NCI-H2196 treated with DMSO at 0.1 percent for 48 hours (cell line): ENCODE measurements around the gene KIF2A.

Experiments
- DNase-seq: peaks from one replicate; lab custom pipeline; 2025; ENCODE audit not compliant: unreplicated experiment; lab: John Stamatoyannopoulos, UW

KIF2A gene

DNA sequence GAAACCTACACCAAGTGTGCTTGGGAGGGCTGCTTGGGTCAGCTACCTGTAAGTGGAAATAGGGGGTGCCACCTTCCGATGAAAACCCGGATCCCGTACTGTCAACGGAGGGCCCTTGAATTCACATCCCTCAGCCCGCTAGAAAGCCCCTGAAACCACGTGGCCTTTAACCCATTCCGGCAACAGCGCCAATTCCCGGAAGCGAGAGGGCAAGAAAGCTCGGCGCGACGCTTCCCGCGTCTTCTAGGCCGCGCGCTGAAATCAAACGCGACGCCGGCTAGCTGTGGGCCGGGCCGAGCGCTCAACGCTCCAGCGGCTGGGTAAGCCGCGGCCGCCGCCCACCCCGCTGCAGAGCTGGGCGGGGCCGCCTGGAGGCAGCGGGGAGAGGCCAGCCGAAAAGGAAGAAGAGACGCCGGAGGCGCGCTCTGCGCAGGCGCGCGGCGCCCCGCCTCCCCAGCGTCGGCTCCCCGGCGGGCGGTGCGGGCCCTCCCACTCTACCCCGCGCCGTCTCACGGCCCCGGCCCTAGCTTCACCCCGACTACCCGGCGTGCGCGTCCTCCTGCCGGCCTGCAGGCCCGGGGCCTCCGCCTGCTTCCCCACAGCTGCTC, at the start of gene KIF2A:
Gene KIF2A (plus strand): TSS at position 492 of the 608 bp plus-strand sequence. CDS start 267 bp downstream, outside the sequence.
- peak; percentile 72 for DNase-seq

DNA sequence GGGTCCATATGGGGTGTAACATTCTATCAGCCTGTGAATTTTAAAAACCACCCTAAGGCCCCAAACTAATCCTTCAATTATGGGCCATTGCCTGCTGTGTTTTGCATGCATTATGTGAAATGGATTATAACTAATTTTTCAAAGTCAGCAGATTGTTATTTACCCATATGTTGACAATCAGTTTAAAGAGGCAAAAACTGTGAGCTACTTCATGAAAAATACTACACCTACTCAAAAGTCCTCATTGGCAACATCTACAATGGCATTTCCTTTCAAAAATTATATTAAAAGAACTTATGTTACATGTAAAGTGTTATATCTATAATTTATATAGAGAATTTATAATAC, 49.0 kb upstream of the KIF2A start:
- no peak for DNase-seq

DNA sequence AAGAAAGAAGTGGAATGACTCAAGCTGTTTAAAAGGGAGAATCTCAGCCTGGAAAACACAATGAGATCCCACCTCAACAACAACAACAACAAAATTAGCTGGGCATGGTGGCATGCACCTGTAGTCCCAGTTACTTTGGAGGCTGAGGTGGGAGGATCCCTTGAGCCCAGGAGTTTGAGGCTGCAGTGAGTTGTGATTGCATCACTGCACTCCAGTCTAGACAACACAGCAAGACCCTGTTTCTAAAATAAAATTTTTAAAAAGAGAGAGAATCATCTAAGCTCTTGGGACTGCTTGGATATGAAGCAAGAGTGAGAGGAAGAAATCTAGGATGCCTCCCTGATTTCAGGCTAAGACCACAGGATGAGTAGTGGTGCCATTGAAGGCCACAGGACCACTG, 47.4 kb upstream of the KIF2A start:
- DNase-seq = no peak

DNA sequence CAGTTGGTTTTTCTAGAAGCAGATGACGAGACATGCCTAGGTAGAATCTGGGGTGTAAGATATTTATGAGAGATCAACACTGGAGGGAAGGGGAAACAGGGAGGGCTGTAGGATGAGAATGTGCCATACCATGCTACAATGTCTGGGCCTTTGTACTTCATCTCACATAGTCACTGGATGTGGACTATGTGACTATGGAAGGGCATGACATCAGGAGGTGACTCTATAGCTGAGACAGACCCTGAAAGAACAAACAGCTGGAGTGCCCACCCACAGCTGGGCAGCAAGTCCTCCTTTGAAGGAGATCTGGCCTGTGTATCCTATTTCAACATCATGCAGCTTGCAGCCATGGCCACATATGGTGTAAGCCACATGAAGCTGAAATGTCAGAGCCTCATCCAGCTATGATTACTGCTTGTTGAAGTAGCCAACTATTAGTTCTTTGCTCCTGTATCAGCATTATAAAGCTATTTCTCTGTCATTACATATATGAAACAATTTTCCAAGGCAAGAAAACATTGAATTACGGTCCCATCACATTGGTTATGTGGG, 46.2 kb upstream of the KIF2A start:
- no peak for DNase-seq

DNA sequence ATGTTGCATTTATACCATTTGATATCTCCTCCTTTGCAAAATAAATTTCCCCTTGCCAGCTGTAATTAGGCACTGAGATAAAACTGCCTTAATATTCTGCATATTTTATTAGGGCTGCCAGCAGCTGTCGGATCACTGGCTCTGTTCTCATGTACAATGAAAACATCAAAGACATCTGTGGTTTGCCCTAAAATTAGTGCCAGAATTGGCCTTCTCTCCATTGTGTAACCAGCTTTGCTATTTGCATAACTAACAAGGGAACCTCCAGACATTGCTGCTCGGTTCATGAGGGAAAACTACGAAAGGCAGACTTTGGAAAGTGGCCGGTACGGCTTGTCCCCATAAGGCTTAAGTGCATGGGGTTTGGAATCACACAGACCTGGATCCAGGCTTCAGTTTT, 45.5 kb upstream of the KIF2A start:
- no peak for DNase-seq

DNA sequence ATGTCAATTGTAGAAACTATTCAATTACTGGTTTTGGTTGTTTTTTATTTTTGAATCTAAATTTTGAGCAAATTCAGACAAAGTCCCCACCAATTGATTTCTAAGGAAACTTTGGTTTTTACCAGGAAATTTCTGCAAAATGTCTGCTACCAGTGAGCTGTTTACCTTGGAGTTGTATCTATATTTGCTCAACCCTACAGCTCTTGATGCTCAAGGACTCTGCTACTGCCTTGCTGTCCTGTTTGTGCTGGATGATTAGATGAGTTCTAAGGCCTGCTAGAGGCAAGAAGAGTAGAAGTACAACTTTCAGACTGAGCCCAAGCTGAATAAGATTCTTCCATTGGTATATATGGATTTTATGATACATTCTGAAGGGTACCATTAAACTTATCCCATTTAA, 42.6 kb upstream of the KIF2A start:
- no peak for DNase-seq

DNA sequence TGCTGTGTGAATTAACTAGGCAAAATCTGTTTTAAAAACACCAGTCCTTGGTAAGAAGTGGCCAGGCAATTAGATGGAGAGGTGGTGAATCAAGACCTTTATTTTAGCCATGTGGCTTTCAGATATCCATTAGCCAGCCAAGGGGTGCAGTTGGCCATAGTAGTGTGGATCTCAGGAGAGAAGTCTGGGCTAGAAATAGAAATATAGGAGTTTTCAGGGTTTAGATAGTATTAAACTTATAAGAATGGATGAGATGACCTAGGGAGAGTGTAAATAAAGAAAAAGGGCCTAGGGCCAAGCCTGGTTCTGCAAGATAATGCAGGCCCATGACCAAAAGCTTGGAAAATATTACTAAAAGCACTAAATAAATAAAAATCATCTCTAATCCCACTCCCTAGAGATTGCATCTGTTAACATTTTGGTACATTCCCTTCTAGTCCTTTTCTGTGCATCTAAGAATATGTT, 40.3 kb upstream of the KIF2A start:
- no peak for DNase-seq

DNA sequence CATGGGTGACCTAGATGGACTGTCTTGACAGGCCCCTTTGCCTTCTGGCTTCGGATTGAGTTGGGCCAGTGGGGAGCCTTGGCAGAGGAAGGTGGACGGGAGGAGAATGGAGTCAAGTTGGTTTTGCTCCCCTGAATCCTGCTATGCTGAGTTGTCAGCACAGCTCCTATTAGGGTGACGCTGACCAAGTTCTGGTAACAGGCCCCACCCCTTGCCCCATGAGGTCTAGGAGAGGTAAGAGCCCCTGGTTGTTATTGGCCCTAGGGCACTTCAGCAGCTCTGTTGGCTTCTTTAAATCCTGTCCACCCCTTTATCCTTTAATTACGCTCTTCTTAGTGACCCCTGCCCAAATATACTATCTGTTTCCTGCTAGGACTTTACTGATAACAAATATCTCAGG, 39.4 kb upstream of the KIF2A start:
- DNase-seq = no peak

DNA sequence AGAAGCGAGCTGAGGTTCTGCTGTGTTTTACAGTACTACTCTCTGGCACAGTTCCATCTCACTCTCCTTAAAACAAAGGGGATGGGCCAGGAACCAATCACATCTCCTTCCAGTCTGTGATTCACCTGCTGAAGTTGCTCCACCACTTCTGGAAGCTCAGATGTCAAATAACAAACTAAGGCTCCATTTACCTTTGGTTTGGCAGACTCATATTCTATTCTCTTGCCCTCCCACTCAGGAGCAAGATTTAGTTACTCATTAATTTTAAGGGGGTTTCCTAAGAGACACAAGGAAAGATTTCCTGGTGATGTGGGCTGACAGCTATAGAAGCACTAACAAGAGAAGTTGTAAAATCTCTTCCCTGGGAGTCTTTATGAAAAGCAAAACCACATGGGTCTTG, 37.8 kb upstream of the KIF2A start:
- DNase-seq = peak; percentile 31

DNA sequence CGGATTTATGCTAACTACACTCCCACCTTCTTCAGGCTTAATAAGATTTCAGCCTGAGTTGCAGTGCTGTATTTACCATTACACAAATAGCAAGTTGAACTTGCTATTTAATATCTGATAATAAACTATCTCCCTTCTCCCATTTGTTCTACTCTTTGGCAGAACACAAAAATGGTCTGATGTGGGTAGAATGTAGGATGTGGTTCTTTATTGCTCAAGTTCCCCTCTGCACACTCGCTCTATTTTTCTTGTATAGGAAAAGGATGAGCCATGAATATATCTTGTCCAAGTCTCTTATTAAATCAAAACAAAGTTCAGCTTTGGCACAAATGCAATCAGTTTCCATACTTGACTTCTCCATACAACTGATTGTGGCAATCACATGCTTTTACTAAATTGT, 37.2 kb upstream of the KIF2A start:
- no peak for DNase-seq

DNA sequence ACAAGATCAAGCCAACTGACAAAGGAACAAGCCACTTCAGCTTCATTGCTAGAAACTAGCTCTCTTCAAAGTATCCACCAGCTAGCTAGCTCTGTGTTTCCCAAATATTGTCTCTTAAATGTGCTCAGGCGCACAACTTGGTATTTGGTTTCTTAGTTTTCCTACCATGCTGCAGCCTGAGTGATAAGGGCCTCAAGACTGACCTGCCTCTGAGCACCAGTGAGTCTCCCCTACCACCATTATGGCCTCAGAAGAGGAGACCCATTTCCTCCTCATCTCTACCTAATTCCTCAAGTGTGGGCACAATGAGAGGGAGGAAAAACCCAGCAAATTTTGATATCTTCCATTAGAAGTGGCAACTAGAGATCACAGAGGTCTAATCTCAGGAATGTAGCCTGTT, 34.6 kb upstream of the KIF2A start:
- no peak for DNase-seq

DNA sequence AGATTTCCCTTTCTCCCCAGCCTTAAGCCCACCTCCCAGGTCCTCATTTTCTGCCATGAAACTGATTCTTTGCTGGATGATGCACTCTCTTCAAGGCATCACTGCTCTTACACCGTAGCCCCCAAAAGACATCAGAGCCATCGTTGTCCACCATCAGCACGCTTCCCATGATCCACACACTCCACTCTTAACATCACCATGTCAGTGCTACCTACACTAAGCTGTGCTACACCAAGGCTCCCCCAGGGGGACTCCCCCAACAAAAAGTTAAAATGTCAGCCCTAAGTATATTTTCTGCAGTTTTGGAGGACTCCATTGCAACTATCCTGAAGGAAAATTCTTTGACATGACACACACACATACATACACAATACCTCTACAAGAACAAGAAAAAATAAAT, 34.1 kb upstream of the KIF2A start:
- no peak for DNase-seq

DNA sequence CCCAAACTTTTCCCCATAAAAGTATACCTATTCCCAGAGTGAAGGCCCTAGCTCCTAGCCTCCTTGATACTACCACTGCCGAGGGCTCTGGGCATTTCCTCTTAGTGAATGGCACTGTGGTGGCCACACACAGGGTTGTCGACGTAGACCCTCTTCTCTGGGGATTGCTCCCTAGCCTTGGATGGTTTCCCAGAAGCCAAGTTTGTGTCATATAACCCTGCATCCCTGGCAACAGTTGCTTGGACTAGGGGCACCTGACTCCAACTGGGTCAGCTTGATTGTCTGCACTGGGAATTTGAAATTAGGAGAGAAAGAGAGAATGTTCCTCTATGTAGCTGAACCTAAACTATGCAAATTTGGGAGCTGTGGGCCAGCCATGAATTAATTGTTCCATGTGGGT, 32.3 kb upstream of the KIF2A start:
- no peak for DNase-seq

DNA sequence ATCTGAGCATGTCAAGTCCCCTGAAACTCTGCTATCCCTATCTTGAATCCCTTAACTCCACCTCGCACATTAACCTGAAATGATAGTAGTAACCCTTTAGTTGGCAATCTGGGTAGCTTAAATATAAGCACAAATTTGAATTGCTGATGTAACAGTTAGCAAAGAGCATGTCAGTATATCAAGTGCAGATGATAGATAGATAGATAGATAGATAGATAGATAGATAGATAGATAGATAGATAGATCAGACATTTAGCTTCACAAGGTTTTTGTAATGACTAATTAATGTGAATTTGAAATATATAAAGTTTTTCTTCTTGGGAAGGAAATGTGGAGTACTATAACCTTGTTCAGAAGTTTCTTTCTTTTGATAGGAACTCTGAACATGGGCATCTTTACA, 30.4 kb upstream of the KIF2A start:
- DNase-seq = no peak

DNA sequence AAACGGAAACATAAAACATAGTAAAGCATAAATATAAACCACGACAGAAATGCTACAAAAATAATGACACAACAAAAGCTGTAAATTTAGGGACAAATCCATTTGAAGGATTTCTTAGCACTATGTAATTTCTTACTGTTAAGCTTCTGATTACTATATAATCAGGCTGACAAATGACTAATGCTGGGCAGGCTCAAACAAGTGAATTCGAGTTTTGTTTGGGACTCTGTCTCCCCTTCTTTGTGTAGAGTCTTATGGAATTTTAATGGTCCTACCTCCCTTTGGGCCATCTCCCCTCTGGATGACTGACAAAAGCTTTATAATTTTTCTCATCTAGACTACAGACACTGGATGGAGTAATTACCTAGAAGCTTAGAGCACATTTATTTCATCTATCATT, 24.6 kb upstream of the KIF2A start:
- DNase-seq = no peak

DNA sequence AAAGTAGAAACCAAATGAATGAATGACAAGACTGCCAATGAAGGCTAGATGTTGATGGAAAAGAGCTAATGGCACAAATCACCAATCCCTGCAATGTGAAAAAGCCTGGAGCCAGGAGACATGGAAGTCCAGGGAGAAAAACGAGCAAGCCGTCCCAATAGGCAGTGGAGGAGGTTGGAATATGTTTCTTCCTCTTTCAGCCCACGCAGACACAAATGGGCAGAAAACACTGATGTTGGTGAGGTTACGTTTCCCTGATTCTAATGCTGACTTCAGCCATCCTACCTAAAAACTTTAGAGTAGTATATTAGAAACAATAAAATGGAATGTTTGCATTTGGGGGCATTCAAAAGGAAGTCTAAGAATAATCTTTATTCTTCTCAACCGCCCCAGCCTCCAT, 23.9 kb upstream of the KIF2A start:
- no peak for DNase-seq

DNA sequence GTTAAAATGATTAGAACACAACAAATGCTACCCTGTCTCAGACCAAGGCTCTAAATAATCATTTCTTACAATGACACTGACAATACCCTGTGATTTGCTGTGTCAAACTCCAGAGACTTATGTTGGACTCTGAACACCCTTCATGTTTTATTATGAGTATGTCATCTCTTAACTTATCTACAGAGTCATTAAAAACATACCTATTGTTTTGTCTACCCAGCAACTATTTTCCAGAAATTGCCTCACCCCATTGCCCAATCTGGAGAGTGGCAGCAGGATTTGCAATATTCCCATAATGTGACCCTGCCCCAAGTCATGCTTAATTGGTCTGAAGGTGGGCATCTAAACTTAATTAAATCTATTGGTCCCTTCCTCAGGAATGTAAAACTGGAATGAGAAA, 23.0 kb upstream of the KIF2A start:
- no peak for DNase-seq

DNA sequence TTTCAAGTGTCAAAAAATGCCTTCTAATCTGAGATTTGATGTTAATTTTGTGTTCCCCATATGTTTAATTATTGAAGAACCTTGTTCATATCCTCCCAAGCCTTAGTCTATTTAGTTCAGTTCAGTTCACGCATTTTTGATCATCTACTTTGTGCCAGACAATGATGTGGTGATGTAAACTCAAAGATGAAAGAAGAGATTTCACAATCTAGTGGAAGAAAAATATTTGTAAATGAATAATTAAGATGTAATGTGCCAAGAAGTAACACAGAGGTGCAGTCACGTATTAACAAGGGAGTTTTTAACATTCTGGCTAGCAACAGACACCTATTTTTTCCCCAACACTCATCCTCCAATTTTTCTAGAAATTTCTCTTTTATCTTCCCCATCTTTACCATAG, 22.1 kb upstream of the KIF2A start:
- DNase-seq = no peak

DNA sequence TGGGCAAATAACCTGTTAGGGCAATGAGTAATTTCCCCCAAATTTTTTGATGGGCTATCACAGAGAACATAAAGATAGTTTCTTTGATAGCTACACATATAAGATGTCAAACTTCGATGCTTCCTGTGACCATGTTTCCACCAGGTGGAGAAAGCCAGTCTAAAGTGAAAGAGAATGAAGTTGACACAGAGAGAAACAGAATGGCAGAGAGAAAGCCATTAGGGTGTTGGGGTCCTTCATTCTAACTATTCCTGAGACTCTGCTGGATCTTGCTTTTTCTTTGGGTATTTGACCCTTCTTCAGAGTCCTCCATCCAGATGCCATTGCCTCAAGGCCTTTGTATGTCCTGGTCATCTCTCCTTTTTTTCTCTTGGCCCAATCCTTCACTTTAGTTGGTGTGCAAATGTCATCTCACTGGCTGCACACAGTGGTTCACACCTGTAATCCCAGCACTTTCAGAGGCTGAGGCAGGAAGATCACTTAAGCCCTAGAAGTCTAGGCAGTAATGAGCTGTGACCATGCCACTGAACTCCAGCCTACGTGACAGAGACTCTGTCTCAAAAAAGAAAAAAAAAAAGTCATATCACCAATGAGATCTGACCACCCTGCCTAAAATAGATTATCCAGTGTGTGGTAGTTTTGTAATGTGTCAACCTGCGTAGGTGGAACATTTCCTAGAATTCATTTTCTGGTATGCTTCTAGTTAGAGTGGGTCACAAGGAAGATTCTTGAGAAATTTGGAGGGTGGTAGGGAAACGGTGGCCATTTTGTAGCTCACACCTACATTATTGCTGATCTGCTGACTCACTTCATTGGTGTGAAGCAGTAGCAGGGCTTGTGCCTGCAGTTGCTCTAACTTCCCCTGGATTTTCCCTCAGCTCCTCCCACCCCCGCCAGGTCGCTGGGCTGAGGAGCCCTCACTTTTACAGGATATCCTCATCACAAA, 20.8 kb upstream of the KIF2A start:
- no peak for DNase-seq

DNA sequence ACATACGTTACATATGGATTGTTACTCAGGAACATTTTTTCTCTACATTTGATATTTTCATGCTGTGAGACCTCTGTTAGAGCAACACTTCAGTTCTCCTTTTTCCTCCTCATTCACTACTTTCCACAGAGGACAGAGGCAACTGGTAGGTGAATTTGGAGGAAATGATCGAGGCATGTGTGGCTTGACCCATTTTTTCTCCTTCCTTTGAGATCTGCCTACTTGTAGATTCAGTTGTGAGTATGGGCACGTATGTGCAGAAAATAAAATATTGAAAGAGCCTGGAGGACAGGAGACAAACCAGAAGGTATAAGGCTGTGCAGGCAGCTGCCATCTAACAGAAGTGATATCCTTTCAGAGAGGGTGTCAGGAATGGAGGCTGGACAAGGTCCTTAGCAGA, 19.2 kb upstream of the KIF2A start:
- DNase-seq = no peak

DNA sequence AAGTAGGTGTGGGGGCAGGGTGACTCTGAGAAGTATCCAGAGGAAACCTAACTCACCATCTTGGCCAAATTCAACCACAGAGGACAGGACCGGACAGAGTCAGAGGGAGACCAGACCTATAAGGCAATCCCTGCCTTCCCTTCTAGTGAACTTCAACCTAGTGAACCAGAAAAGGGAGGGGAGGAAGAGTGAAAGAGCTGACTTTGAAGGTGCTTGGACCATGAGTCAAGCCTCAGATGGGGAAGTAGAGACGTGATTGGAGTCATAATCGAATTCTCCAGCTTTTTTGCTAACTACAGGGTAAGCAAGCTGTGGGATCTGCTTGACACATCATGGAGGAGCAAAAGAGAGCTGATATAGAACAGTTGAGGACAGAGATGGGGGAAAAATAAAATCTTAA, 18.8 kb upstream of the KIF2A start:
- DNase-seq = no peak

DNA sequence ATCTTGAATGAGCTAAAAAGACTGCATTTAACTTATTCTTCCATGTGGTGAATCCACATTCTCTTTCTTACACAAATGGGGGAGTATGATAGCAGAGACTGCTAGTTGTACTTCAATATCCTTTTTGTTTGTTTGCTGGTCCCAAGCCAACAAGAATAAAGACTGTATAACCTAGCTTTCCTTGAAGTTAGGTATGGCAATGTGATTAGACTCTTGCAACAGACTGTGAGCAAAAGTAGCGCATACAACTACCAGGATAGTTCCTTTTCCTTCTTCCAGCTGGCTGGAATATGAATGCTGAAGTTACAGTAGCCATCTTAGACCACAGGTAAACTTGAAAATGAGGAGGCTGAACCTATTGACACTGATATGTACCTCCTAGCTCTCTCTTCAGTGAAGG, 17.9 kb upstream of the KIF2A start:
- DNase-seq = no peak
